D721Med (cell line): ENCODE measurements around the gene GPR89B.
"Not testable (repeated sequence)": the region's sequence is repeated elsewhere in the genome, so short reads cannot be mapped to it uniquely, and the experiment has no call there.

Experiments
- DNase-seq: peaks from one replicate; pipeline ENCODE4 v3.0.0; 2011; ENCODE audit warnings: low spot score; ENCODE audit not compliant: insufficient read length
- FAIRE-seq: peaks from 2 replicates; lab custom pipeline; 2011; peaks lifted over from hg19 to GRCh38; lab: Jason Lieb, UNC
- TF ChIP-seq, protein P1 (sequence below): IDR thresholded peaks from 2 replicates; pipeline ENCODE4 v1.5.1; 2012; ENCODE audit warnings: mild to moderate bottlenecking, control low read depth; ENCODE audit not compliant: insufficient read depth; ENCODE audit errors: missing control alignments

The GPR89B gene

GRCh38 chr1:147928236-147929132, at the start of gene GPR89B:
GPR89B (plus strand) TSS chr1:147928420; CDS start chr1:147928537, 117 bp downstream.
- FAIRE-seq, DNase-seq: not testable (repeated sequence)

DNA sequence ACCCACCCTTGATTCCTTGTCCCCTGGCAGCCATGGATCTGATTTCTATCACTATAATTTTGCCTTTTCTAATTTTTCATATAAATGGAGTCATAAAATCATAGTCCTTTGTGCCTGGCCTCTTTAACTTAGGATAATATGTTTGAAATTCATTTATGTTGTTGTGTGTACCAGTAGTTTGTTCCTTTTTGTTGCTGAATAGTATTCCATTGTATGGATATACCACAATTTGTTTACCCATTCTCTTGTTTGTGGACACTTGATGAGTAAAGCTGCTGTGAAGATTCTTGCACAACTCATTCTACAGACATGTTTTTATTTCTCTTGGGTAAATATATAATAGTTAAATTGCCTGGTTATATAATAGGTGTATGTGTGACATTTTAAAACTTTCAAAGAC, 48.3 kb upstream of the GPR89B start:
- TF ChIP-seq, protein P1, sequence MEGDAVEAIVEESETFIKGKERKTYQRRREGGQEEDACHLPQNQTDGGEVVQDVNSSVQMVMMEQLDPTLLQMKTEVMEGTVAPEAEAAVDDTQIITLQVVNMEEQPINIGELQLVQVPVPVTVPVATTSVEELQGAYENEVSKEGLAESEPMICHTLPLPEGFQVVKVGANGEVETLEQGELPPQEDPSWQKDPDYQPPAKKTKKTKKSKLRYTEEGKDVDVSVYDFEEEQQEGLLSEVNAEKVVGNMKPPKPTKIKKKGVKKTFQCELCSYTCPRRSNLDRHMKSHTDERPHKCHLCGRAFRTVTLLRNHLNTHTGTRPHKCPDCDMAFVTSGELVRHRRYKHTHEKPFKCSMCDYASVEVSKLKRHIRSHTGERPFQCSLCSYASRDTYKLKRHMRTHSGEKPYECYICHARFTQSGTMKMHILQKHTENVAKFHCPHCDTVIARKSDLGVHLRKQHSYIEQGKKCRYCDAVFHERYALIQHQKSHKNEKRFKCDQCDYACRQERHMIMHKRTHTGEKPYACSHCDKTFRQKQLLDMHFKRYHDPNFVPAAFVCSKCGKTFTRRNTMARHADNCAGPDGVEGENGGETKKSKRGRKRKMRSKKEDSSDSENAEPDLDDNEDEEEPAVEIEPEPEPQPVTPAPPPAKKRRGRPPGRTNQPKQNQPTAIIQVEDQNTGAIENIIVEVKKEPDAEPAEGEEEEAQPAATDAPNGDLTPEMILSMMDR: no peak
- no peak for FAIRE-seq
- DNase-seq: no peak

DNA sequence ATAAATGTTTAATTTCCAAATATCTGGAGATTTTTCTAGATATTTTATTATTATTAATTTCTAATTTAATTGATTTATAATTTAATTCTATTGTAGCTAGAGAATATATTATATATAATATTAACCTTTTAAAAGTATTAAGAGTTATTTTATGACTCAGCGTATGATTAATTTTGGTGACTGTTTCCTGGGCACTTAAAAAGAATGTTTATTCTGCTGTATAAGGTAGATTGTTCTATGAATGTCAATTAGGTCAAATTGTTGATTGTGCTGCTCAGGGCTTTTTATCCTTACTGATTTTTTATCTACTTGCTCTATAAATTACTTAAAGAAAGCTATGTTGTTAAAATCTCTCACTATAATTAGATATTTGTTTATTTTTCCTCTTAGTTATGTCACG, 45.7 kb upstream of the GPR89B start:
- no peak for FAIRE-seq
- TF ChIP-seq, protein P1: no peak
- no peak for DNase-seq

DNA sequence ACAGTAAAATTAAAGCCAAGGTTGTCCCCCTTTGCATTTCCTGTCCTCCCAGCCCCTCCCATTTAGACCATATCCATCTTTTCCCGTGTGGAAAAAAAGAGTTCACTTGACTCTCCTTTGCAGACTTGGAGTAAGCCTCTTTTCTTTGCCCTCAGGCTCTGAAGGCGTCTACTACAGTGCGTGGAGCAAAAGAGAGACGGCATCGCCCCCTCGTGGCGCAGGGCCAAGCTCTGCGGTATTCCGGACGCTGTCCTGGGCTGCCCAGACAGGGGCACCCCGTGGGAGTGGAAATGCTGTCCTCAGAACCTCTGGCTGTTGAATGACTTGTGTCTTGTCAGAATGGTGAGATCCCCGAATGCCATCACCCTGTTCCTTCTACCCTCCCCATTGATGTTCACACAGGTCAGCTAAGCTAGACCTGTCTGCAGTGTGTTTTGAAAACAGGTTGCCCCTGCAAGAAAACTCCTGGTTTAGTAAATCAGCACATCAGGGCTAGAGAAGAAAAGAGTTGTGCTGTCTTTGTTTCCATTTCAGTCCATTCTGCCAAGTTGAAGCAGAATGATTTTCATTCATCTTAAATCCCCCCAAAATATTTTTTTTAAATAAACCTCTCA, 37.9 kb upstream of the GPR89B start:
- TF ChIP-seq, protein P1: peak; percentile 98
- peak; percentile 44 for DNase-seq
- peak; percentile 44 for FAIRE-seq

DNA sequence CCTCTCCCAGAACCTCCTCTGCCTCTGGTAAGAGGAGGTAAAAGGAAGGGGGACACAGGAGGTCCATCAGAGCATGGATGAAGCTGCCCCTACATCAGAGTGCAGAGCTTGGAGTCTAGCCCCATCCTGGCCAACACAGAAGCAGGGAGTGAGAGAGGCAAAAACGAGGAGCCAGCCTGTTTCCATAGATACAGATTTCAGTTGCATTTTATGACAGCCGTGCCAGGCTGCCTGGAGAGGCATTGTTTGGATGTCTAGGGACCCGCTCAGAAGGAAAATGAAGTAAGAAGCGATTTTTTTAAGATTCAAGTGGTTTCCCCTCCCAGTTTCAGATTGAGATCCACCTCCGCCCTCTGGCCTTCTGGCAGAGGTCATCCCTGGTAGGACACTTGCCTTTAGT, 37.1 kb upstream of the GPR89B start:
- TF ChIP-seq, protein P1: no peak
- no peak for DNase-seq
- no peak for FAIRE-seq

- FAIRE-seq (no peak), DNase-seq (no peak)
- TF ChIP-seq, protein P1: peak; percentile 23
Measured at GRCh38 chr1:147892216-147892615, 36.0 kb upstream of the GPR89B start.

GRCh38 chr1:147892731-147893214, 35.4 kb upstream of the GPR89B start:
- peak; percentile 95 for FAIRE-seq
- TF ChIP-seq, protein P1: peak; percentile 100
- DNase-seq: no peak
